ENCODE data around the gene SUPT4H1.

- TF ChIP-seq CTCF (IDR thresholded peaks at IDR 0.05), result peak in 3 of 5 experiments; percentile 15 to 29 (median 18)
- TF ChIP-seq EP300 (IDR thresholded peaks at IDR 0.05), result peak in 1 of 2 donors; percentile 27
- TF ChIP-seq POLR2A (IDR thresholded peaks at IDR 0.05), result no peak
Measured at GRCh38 chr17:58329035-58329809, 22.8 kb downstream of the SUPT4H1 start.
